NAMALWA (cell line): ENCODE data around the gene IMMP2L.

Source experiments
- DNase-seq: peaks from one replicate; pipeline ENCODE4 v3.0.0-alpha.2; 2015; ENCODE audit warnings: low spot score

The IMMP2L gene

GRCh38 chr7:110621289-110621688 is 941.0 kb downstream of the IMMP2L start:
- DNase-seq = no peak

- DNase-seq = no peak
Measured at GRCh38 chr7:110620110-110620735, 942.1 kb downstream of the IMMP2L start.
